Measurements from ENCODE around the gene MYO3B.
"Not testable (repeated sequence)": the region's sequence is repeated elsewhere in the genome, so short reads cannot be mapped to it uniquely, and the experiment has no call there.

MYO3B gene

GRCh38 chr2:170163411-170164065 is 14.4 kb upstream of the MYO3B start:
- peak; percentile 64 for DNase-seq

DNA sequence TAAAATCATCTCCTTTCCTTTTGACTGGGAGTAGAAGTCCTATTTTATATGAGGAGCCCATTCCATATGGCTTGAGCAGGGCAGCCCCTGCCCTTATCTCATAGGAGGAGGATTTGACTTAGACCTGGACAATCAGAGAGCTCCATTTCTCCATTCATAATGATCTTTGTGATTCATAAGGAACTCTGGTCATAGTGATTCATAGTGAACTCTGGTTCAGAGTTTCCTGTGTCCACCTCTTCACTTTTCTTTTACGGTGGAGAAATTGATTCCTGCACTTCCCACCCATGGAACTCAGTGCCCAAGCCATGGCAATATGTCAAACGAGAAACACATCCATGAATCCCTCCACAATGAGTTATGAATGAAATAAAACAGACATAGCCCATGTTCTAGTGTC is 12.8 kb upstream of the MYO3B start:
- no peak for DNase-seq

GRCh38 chr2:170166735-170167134 is 11.2 kb upstream of the MYO3B start:
- DNase-seq: no peak

DNA sequence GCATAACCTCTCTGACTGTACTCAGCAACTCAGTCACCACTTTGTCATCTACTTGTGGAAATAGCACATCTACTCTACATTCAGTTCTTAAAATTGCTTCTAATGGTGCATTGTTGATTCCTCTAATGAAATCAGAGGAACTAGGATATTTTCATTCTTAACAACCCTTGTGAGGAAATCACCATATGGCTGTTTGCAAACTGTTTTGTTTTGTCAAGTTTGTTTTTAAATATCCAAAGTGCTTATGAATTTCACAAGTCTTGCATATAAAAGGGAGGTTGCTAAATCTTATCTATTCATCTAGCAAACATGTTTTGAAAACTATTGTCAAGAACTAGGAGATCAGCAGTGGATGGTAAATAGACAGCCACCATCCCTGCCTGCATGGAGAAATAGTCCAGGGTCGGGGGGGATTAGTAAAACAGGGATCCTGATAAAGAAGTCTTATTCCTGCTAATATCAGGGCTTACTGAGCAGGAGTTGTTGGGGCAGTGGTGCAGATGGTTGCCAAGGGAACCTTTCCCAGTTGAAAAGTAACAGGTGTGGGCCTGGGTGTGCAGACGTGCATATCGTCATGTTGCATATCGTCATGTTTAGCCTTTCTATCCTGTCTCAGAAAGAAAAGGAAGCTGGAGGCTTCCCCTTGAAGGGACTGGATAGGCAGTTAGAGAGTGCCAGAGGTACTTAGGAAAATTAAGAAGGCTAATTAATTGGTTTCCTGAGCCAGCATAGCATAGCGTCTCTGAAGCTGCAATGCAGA is 7.5 kb upstream of the MYO3B start:
- peak; percentile 95 for DNase-seq

GRCh38 chr2:170176212-170176611 is 1.7 kb upstream of the MYO3B start:
- DNase-seq: no peak

DNA sequence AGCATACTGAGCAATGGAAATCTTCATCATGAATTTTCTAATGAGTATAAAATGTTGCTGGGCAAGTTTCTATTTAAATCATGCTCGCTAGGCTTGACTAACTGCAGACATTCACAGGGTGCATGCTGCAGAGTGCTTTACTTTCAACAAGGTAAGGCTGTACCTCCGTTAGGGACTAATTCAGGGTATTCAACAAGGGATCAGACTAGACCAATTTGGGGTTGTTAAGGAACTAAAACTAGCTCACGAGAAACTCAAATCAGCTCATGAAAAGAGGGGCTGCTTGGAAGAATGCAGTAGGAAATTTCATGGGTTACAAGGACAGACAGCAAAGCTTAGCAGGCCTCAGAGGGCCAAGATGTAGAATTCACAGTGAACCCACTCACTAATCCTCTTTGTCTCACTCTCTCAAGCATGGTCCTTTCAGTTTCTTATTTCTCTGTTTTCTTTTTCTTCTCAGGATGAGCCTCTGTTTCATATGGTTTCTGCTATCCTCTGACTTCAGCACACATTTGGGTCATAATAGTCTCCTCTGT is 2.2 kb downstream of the MYO3B start:
- DNase-seq: no peak

DNA sequence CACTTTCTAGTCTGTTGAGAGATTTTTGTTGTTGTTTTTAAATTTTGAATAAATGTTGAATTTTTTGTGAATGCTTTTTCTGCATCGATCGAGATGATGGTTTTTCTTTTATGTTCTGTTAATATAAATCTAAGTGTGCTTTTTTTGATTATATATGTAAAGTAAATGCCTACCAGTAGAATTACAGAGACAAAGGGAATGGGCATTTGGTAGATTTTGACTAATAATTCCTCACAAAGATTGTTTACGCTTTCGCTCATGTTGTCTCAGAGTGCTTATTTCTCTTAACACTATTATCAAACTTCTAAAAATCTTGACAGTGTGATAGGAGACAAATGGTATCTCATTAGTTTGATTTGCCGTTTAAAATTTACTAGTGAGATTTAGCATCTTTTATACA is 3.7 kb downstream of the MYO3B start:
- DNase-seq: no peak

DNA sequence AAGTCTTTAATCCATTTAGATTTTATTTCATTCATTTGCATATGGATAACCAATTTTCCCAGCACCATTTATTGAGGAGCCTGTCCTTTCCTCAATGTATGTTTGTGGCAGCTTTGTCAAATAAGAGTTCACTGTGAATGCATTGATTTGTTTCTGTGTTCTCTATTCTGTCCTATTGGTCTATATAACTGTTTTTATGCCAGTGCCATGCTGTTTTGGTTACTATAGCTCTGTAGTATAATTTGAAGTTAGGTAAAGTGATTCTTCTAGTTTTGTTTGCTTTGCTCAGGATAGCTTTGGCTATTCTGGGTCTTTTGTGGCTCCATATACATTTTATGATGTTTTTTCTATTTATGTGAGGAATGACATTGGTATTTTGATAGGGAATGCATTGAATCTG is 7.4 kb downstream of the MYO3B start:
- DNase-seq: no peak

DNA sequence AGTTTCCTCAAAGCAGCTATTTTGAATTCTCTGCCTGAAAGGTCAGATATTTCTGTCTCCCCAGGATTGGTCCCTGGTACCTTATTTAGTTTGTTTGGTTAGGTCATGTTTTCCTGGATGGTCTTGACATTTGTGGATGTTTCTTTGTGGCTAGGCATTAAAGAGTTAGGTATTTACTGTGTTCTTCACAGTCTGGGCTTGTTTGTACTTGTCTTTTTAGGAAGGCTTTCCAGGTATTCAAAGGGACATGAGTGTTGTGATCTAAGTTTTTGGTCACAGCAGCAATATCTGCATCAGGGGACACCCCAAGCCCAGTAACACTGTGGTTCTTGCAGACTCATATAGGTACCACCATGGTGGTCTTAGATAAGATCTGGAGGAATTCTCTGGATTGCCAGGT is 11.8 kb downstream of the MYO3B start:
- DNase-seq: no peak

GRCh38 chr2:170190172-170190571 is 12.2 kb downstream of the MYO3B start:
- DNase-seq: no peak

GRCh38 chr2:170191166-170191866 is 13.4 kb downstream of the MYO3B start:
- no peak for DNase-seq

GRCh38 chr2:170196963-170197362 is 19.0 kb downstream of the MYO3B start:
- no peak for DNase-seq

- no peak for DNase-seq
Measured at GRCh38 chr2:170201275-170201674, 23.3 kb downstream of the MYO3B start.

- no peak for DNase-seq
Measured at GRCh38 chr2:170201734-170202393, 23.9 kb downstream of the MYO3B start.

DNA sequence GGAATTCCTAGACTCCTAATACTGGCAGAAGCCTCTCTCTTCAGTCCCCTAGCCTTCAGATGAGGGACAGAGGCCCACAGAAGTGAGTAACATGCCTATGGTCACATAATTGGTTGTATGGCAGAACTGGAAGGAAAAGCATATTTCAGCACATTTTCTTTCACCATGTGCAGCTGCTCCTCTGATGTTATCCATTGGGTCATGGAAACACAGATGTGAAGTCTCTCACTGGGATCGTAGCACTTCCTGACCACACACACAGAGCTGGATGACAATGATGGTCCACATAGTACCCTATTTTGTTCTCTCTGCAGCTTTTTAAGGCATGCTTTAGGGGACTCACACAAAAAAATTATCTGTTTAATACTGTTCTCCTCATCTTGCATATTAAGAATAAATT is 24.5 kb downstream of the MYO3B start:
- DNase-seq: no peak

DNA sequence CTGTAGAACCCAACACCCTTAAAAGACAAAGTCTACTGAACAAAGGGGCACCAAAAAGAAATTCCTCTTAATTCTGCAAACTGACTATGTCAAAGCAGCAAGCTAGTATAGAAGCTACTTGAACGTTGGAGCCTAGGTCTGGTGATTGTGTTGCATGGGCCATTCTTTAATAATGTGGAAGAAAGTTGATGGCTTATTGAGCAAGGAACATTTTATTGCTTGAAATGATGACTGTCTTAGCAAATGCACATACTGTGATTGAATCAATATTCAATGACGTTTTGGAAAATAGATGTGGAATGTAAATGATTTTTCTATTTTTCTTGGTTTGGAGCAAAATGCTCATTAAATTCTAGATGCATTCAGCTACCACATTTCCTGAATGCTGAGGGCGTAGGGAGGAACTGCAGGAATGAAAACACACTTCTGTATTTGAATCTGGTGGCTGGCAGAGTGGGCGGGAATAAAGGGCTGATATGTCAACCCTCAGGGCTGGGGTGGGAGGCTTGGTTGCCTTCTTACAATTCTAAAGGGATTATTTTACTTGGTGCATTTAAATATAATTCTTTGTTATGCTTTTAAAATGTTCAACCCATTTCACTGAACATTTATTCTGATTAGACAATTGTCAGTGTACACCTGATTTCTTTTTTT is 26.5 kb downstream of the MYO3B start:
- no peak for DNase-seq

DNA sequence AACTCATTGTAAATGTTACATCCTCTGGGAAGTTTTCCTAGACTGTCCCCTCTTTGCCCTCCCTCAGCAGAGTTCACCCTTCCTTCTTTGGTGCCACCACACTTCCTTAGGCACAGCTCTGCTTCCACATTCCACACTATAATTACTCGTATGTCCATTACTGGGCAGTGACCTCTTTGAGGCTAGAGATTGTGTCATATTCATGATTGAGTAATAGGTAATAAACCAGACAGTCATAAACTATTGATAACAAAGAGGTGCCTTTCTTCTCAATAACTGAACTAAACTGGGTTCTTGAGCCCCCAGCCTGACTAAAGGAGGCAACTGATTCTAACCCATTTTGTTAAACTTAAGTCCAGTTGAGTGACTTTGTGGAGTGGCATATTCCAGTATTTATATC is 28.3 kb downstream of the MYO3B start:
- DNase-seq: no peak

GRCh38 chr2:170206805-170207407 is 29.0 kb downstream of the MYO3B start:
- no peak for DNase-seq

- no peak for DNase-seq
Measured at GRCh38 chr2:170207901-170208300, 30.0 kb downstream of the MYO3B start.

GRCh38 chr2:170208967-170209366 is 31.0 kb downstream of the MYO3B start:
- no peak for DNase-seq

DNA sequence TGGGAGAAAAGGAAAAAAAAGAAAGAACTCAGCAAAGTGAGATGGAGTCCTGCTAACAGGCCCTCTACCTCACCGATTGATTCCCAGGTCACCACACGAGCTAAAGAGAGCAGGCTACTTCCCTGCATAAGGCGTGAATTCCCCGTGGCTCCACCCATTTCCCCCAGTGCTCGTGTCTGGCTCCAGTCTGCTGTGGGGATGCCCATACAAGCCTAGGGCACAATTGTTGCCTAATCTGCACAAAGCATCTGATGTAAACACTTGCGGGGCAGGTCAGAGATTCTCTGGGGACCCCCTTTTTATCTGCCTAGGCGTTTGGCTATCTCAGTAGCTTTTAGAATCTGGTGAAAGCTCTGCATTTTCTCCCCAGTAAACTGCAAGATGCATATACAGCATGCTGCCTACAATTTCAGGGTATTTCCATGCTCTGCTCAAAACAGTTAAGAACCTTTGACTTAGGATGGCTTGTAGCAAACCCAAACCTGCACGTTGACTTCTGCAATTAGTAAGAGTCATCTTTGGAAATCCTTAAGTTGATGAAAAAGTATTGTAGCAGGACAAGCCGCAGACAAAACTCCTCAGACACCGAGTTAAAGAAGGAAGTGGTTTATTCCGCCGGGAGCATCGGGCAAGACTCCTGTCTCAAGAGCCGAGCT is 34.8 kb downstream of the MYO3B start:
- DNase-seq: no peak

GRCh38 chr2:170213281-170213625 is 35.3 kb downstream of the MYO3B start:
- DNase-seq: not testable (repeated sequence)

All from NCI-H748 treated with DMSO at 0.1 percent for 48 hours (cell line).